Transverse colon (tissue), 4 donors: ENCODE results near the gene CCDC91. TPM values are rescaled to one million over a fixed set of nuclear protein-coding genes. Genes with fewer than 3 reads are reported as not detected.

Source experiments
- DNase-seq: peaks from one replicate; pipeline ENCODE4 v3.0.0-alpha.2; 2019
- H3K27ac ChIP-seq, 4 donors: fragments of 200-600 bp; sonication (generic); 2 replicates each; pipeline ENCODE4 v1.5.1; 2016 to 2018; ENCODE audit warnings: inconsistent platforms in 4 of 4
- H3K27me3 ChIP-seq: fragments of 200-600 bp; sonication (generic); 2 replicates; pipeline ENCODE4 v1.5.1; 2017; ENCODE audit warnings: inconsistent platforms
- H3K36me3 ChIP-seq, 4 donors: fragments of 200-600 bp; sonication (generic); 2 replicates each; pipeline ENCODE4 v1.5.1; 2017 to 2019; ENCODE audit warnings: inconsistent platforms in 4 of 4
- H3K4me1 ChIP-seq, 4 donors: fragments of 200-600 bp; sonication (generic); 2 replicates each; pipeline ENCODE4 v1.5.1; 2017 to 2020; ENCODE audit warnings: inconsistent platforms in 4 of 4
- H3K4me3 ChIP-seq, 4 donors: fragments of 200-600 bp; sonication (generic); 1 replicate in 1 of 4; 2 replicates in 3 of 4; pipeline versions ENCODE4 v1.5.1 to v1.6.1; 2017 to 2019; ENCODE audit warnings: inconsistent platforms in 4 of 4
- H3K9me3 ChIP-seq, 2 donors: fragments of 200-600 bp; sonication (generic); 2 replicates each; pipeline ENCODE4 v1.5.1; 2017 to 2019; ENCODE audit warnings: inconsistent platforms in 2 of 2
- EP300 ChIP-seq: sonication (generic); formaldehyde crosslinking; IDR thresholded peaks from one replicate; pipeline ENCODE4 v1.6.1; 2017; ENCODE audit warnings: antibody characterized with exemption, low read depth
- POLR2A ChIP-seq: fragments of 450-650 bp; IDR thresholded peaks from one replicate; pipeline ENCODE4 v1.6.1; 2016; ENCODE audit warnings: antibody characterized with exemption, mild to moderate bottlenecking, moderate library complexity
- POLR2AphosphoS5 ChIP-seq, 3 donors: sonication (generic); formaldehyde crosslinking; IDR thresholded peaks; one replicate each; pipeline ENCODE4 v1.6.1; 2016; ENCODE audit warnings: antibody characterized with exemption in 3 of 3
- WGBS, 2 donors: methylation state at CpG; one replicate each; pipeline ENCODE4 v1.1.5; 2018; ENCODE audit warnings: low coverage in 1 of 2; 5-methylcytosine and 5-hydroxymethylcytosine counted together
- in situ Hi-C, 4 donors: fragments of 200-750 bp; cut with MboI; loops; one replicate each; pipeline versions ENCODE4 v1.15.0 to v1.15.1; 2017; ENCODE audit warnings: low sequenced_read_pairs in 3 of 4, low pct_ligation_motif_present in 1 of 4, low pct_unique_long_range_greater_than_20kb in 1 of 4
- intact Hi-C: fragments of 100-400 bp; cut with DNase I; formaldehyde crosslinking; loops from one replicate; pipeline ENCODE4 v1.15.1; 2023; ENCODE audit warnings: low total_unique reads
- total RNA-seq, 4 donors: library from RNA; depleted of rRNA; stranded (reverse); fragments of >200 nt; gene quantifications; one replicate each; pipeline ENCODE4 v1.1.0, GENCODE V29; 2016
- TF ChIP-seq, protein P1 (sequence below), 5 experiments: fragments of 200-600 bp in 3 of 5; fragments of 450-650 bp in 2 of 5; sonication (generic) in 3 of 5; IDR thresholded peaks; 1 replicate in 2 of 5; 2 replicates in 3 of 5; pipeline ENCODE4 v1.5.1; 2016 to 2017; ENCODE audit warnings: antibody characterized with exemption in 5 of 5, inconsistent platforms in 3 of 5, mild to moderate bottlenecking in 2 of 5, moderate library complexity in 1 of 5

The CCDC91 gene
- total RNA-seq, 4 donors from 2014 or later = 8.4 to 37.8 (median 35.5) TPM

DNA sequence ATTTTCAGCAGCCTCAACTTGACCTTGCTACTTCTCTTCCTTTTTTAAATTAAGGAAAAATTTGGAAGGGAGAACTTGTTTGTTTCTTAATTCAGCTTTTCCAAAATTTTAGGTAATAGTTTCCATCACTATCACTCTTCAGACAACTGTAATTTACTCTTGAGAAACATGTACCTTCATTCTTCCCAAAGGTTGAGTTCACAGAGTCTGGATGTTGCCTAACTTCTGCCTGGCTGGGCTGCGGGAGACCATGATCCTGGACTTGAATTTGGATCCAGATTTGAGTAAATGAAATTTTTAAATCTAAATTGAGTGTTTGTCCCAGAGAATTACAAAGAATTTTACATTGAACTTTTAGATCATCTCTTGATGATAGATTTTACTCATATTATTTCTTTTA lies 193.1 kb downstream of the CCDC91 start:
- intact Hi-C loops = no loop called here
- 83 to 100% methylated on average over 1 of the region's 1 CpG for WGBS, 2 donors
- H3K9me3 ChIP-seq = no peaks in the 10 kb centered on the region
- H3K27me3 ChIP-seq = no peaks in the 10 kb centered on the region
- H3K4me3 ChIP-seq = no peak overlapping the region
- H3K4me1 ChIP-seq = no peaks in the 10 kb centered on the region
- in situ Hi-C loops = no loop called here
- no peak overlapping the region for H3K27ac ChIP-seq
- H3K36me3 ChIP-seq = no peaks in the 10 kb centered on the region
- TF ChIP-seq EP300 (no peak), POLR2A (no peak), POLR2AphosphoS5 (IDR thresholded peaks at IDR 0.05) (no peak)
- TF ChIP-seq, protein P1, sequence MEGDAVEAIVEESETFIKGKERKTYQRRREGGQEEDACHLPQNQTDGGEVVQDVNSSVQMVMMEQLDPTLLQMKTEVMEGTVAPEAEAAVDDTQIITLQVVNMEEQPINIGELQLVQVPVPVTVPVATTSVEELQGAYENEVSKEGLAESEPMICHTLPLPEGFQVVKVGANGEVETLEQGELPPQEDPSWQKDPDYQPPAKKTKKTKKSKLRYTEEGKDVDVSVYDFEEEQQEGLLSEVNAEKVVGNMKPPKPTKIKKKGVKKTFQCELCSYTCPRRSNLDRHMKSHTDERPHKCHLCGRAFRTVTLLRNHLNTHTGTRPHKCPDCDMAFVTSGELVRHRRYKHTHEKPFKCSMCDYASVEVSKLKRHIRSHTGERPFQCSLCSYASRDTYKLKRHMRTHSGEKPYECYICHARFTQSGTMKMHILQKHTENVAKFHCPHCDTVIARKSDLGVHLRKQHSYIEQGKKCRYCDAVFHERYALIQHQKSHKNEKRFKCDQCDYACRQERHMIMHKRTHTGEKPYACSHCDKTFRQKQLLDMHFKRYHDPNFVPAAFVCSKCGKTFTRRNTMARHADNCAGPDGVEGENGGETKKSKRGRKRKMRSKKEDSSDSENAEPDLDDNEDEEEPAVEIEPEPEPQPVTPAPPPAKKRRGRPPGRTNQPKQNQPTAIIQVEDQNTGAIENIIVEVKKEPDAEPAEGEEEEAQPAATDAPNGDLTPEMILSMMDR (IDR thresholded peaks at IDR 0.05) = no peak
- DNase-seq = no peak

DNA sequence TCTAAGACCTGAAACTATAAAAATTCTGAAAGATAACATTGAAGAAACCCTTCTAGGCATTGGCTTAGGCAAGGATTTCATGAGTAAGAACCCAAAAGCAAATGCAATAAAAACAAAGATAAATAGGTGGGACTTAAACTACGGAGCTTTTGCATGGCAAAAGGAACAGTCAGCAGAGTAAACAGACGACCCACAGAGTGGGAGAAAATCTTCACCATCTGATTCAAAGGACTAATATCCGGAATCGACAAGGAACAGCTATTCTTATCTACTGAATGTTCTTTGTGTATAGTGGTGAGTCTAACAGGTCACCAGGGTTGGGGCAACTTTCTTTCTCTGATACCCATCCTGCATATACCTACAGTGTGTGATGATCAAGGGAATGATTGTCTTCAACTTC lies 198.6 kb downstream of the CCDC91 start:
- no peaks in the 10 kb centered on the region for H3K9me3 ChIP-seq
- no peaks in the 10 kb centered on the region for H3K4me1 ChIP-seq
- no peaks in the 10 kb centered on the region for H3K36me3 ChIP-seq
- intact Hi-C loops = no loop called here
- TF ChIP-seq POLR2AphosphoS5 (IDR thresholded peaks at IDR 0.05) (no peak), POLR2A (no peak), EP300 (no peak)
- TF ChIP-seq, protein P1 (IDR thresholded peaks at IDR 0.05) = no peak
- no peak overlapping the region for H3K27ac ChIP-seq
- in situ Hi-C loops = no loop called here
- no peak overlapping the region for H3K4me3 ChIP-seq
- WGBS, 2 donors = 82% methylated on average over 4 of the region's 4 CpGs
- no peak for DNase-seq
- no peaks in the 10 kb centered on the region for H3K27me3 ChIP-seq

DNA sequence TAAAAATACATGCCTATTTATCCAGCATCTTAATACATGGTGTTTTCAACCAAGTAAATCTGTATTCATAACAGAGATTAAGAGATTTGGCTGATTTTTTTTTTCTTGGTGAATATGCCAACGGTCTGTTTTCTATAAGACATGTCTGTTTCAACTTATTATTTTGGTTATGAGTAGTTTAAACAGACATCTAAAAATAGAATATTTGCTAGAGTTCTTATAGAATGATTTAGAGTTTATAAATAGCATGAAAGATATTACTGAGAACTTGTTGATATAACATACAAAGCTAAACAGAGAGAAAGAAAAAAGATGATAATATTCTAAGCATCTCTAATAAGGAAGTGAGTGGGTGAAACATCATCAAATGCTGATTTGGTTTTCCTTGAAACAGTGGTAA lies 199.9 kb downstream of the CCDC91 start:
- in situ Hi-C loops = no loop called here
- Histone ChIP-seq H3K27ac (no peak overlapping the region), H3K9me3 (no peaks in the 10 kb centered on the region), H3K36me3 (no peaks in the 10 kb centered on the region), H3K4me3 (no peak overlapping the region), H3K4me1 (no peaks in the 10 kb centered on the region), H3K27me3 (no peaks in the 10 kb centered on the region)
- no peak for DNase-seq
- TF ChIP-seq POLR2AphosphoS5 (IDR thresholded peaks at IDR 0.05) (no peak), POLR2A (no peak), EP300 (no peak)
- TF ChIP-seq, protein P1 (IDR thresholded peaks at IDR 0.05) = no peak
- intact Hi-C loops = no loop called here
- 63 to 72% methylated on average over 1 of the region's 1 CpG for WGBS, 2 donors

DNA sequence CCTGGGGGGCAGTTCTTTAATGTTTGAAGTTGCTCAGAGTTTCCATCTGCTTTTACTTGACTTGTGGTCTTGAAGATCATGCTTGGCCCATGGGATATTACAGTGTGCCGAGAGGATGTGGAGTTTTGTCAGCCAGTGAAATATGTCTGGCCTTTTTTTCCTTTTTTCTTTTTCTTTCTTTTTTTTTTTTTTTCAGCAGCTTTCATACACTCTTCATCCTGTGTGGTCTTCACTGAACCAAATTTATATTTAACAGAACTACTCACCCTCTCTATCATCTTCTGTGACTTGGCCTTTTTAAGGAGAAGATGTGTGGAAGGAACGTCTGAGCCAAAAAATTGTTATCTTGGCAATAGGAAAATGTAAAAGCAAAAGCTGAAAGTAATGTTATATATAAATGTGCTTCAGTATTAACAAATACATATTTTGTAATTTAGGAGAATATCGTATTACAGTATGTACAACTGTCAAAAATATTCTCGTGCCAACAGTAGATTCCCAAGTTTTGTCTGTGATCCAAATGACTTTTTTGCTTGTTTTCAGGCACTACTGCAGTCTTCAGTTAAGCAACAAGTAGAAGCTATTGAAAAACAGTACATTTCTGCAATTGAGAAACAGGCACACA lies 200.6 kb downstream of the CCDC91 start:
- Histone ChIP-seq H3K27me3 (no peaks in the 10 kb centered on the region), H3K27ac (no peak overlapping the region), H3K36me3 (no peaks in the 10 kb centered on the region), H3K4me3 (no peak overlapping the region), H3K4me1 (no peaks in the 10 kb centered on the region), H3K9me3 (no peaks in the 10 kb centered on the region)
- TF ChIP-seq EP300 (no peak), POLR2A (no peak), POLR2AphosphoS5 (IDR thresholded peaks at IDR 0.05) (no peak)
- TF ChIP-seq, protein P1 (IDR thresholded peaks at IDR 0.05) = no peak
- DNase-seq = no peak
- in situ Hi-C loops = no loop called here
- WGBS, 2 donors = 77 to 84% methylated on average over 4 of the region's 4 CpGs
- intact Hi-C loops = no loop called here
